ENCODE data around the gene FA2H.

DNA sequence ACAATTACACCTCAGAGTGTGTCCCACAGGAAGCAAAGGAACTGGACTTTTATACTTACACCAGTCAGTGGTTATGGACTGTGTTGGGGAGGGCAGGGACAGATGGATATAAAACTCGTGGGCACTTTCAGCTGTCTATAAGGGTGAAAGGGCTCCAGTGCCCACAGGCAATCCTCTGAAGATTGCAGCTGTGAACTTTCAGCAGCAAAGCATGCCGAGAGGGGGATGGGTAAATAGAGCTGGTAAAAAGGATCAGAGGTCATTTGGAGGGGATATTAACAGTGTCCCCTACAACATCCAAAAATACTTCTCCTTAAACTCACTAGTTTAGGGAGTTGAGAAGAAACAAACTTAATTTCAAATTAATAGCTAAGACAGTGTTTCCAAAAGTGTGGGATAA lies 94.6 kb downstream of the FA2H start:
- TF ChIP-seq, protein P1, sequence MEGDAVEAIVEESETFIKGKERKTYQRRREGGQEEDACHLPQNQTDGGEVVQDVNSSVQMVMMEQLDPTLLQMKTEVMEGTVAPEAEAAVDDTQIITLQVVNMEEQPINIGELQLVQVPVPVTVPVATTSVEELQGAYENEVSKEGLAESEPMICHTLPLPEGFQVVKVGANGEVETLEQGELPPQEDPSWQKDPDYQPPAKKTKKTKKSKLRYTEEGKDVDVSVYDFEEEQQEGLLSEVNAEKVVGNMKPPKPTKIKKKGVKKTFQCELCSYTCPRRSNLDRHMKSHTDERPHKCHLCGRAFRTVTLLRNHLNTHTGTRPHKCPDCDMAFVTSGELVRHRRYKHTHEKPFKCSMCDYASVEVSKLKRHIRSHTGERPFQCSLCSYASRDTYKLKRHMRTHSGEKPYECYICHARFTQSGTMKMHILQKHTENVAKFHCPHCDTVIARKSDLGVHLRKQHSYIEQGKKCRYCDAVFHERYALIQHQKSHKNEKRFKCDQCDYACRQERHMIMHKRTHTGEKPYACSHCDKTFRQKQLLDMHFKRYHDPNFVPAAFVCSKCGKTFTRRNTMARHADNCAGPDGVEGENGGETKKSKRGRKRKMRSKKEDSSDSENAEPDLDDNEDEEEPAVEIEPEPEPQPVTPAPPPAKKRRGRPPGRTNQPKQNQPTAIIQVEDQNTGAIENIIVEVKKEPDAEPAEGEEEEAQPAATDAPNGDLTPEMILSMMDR (IDR thresholded peaks at IDR 0.05), result no peak
- no peak for TF ChIP-seq POLR2A (IDR thresholded peaks at IDR 0.05)
